ENCODE results near the gene PDE7B.

- no peak for TF ChIP-seq REST (IDR thresholded peaks at IDR 0.05; ENCODE audit: insufficient read depth in 1 of 2, low read depth in 2 of 2, low read length in 2 of 2)
- TF ChIP-seq POLR2AphosphoS5 (IDR thresholded peaks at IDR 0.05; ENCODE audit: low read depth, low read length), result no peak
- TF ChIP-seq SIN3A (IDR thresholded peaks at IDR 0.05; ENCODE audit: borderline replicate concordance, insufficient read depth, low read length), result no peak
- TF ChIP-seq TAF1 (IDR thresholded peaks at IDR 0.05; ENCODE audit: borderline replicate concordance, insufficient read depth, low read length), result no peak
Observed at GRCh38 chr6:135875446-135875845, 23.9 kb downstream of the PDE7B start.

Measured in PFSK-1 (cell line).